Liver (tissue), 9 donors: ENCODE data around the gene RANBP3. TPM values are rescaled to one million over a fixed set of nuclear protein-coding genes. Genes with fewer than 3 reads are reported as not detected.

Experiments used
- DNase-seq: peaks from one replicate; pipeline ENCODE4 v3.0.0-alpha.2; 2017; ENCODE audit warnings: low spot score
- H3K27ac ChIP-seq, 2 donors: one replicate each; pipeline ENCODE4 v1.7.0; 2013; ENCODE audit warnings: inconsistent platforms in 2 of 2, low read length in 2 of 2, control low read depth in 1 of 2, low read depth in 1 of 2, mild to moderate bottlenecking in 1 of 2
- H3K27me3 ChIP-seq, 4 donors: one replicate each; pipeline versions ENCODE4 v1.6.1 to v1.7.0; 2013; ENCODE audit warnings: low read length in 3 of 4, inconsistent platforms in 1 of 4, mild to moderate bottlenecking in 1 of 4, moderate library complexity in 1 of 4; ENCODE audit not compliant: control insufficient read depth in 4 of 4, insufficient read depth in 4 of 4
- H3K36me3 ChIP-seq, 4 donors: one replicate each; pipeline versions ENCODE4 v1.6.1 to v1.7.0; 2013; ENCODE audit warnings: low read length in 3 of 4, mild to moderate bottlenecking in 3 of 4, low read depth in 1 of 4, moderate library complexity in 1 of 4; ENCODE audit not compliant: control insufficient read depth in 4 of 4, insufficient read depth in 3 of 4
- H3K4me1 ChIP-seq, 4 donors: one replicate each; pipeline versions ENCODE4 v1.6.1 to v1.7.0; 2013; ENCODE audit warnings: low read length in 3 of 4, mild to moderate bottlenecking in 3 of 4, moderate library complexity in 1 of 4; ENCODE audit not compliant: control insufficient read depth in 4 of 4, insufficient read depth in 4 of 4
- H3K4me3 ChIP-seq, 3 donors: one replicate each; pipeline versions ENCODE4 v1.6.1 to v1.7.0; 2013; ENCODE audit warnings: low read length in 3 of 3, control low read depth in 1 of 3, low read depth in 1 of 3, mild to moderate bottlenecking in 1 of 3
- H3K9ac ChIP-seq, 2 donors: one replicate each; pipeline ENCODE4 v1.7.0; 2013; ENCODE audit warnings: low read length in 2 of 2, mild to moderate bottlenecking in 2 of 2, moderate library complexity in 2 of 2, control low read depth in 1 of 2, low read depth in 1 of 2
- H3K9me3 ChIP-seq, 4 donors: one replicate each; pipeline versions ENCODE4 v1.6.1 to v1.7.0; 2013; ENCODE audit warnings: low read length in 3 of 4; ENCODE audit not compliant: control insufficient read depth in 4 of 4
- ATF3 ChIP-seq: IDR thresholded peaks from 2 replicates; pipeline ENCODE4 v1.6.1; 2016; ENCODE audit warnings: antibody characterized with exemption
- CTCF ChIP-seq: fragments of 150-350 bp; IDR thresholded peaks from 2 replicates; pipeline ENCODE4 v1.5.1; 2017; ENCODE audit warnings: improper control_type of control experiment, low read depth, low read length; ENCODE audit not compliant: missing input control
- FOXA1 ChIP-seq: IDR thresholded peaks from 2 replicates; pipeline ENCODE4 v1.6.1; 2016; ENCODE audit warnings: antibody characterized with exemption
- FOXA2 ChIP-seq: IDR thresholded peaks from 2 replicates; pipeline ENCODE4 v1.6.1; 2016; ENCODE audit warnings: antibody characterized with exemption
- GABPA ChIP-seq, 2 donors: IDR thresholded peaks in 1 of 2; conservative IDR thresholded peaks in 1 of 2; 2 replicates each; pipeline ENCODE4 v1.6.1; 2016; ENCODE audit warnings: antibody characterized with exemption in 2 of 2, mild to moderate bottlenecking in 1 of 2, moderate library complexity in 1 of 2
- HNF4A ChIP-seq, 2 donors: conservative IDR thresholded peaks; 2 replicates each; pipeline ENCODE4 v1.6.1; 2016; ENCODE audit warnings: antibody characterized with exemption in 2 of 2, mild to moderate bottlenecking in 2 of 2
- NR2F2 ChIP-seq: IDR thresholded peaks from 2 replicates; pipeline ENCODE4 v1.6.1; 2016; ENCODE audit warnings: antibody characterized with exemption
- RAD21 ChIP-seq, 2 donors: IDR thresholded peaks; 2 replicates each; pipeline ENCODE4 v1.6.1; 2016; ENCODE audit warnings: antibody characterized with exemption in 2 of 2, mild to moderate bottlenecking in 2 of 2
- REST ChIP-seq: IDR thresholded peaks from 2 replicates; pipeline ENCODE4 v1.6.1; 2016; ENCODE audit warnings: antibody characterized with exemption, mild to moderate bottlenecking
- RXRA ChIP-seq, 2 donors: IDR thresholded peaks; 2 replicates each; pipeline ENCODE4 v1.6.1; 2017 to 2018; ENCODE audit warnings: antibody characterized with exemption in 2 of 2, mild to moderate bottlenecking in 1 of 2
- SP1 ChIP-seq: IDR thresholded peaks from 2 replicates; pipeline ENCODE4 v1.6.1; 2018; ENCODE audit warnings: antibody characterized with exemption, mild to moderate bottlenecking
- TAF1 ChIP-seq: conservative IDR thresholded peaks from 2 replicates; pipeline ENCODE4 v1.6.1; 2016; ENCODE audit warnings: antibody characterized with exemption, mild to moderate bottlenecking
- YY1 ChIP-seq: IDR thresholded peaks from 2 replicates; pipeline ENCODE4 v1.6.1; 2016; ENCODE audit warnings: antibody characterized with exemption, mild to moderate bottlenecking
- WGBS: extraction: QIAGEN DNeasy Blood & Tissue Kit; methylation state at CpG from one replicate; pipeline ENCODE4 v1.1.7; 2013; 5-methylcytosine and 5-hydroxymethylcytosine counted together
- polyA plus RNA-seq, 2 donors: library from polyadenylated mRNA; stranded (reverse) in 1 of 2; unstranded in 1 of 2; fragments of 200-250 nt in 1 of 2; fragments of >200 nt in 1 of 2; fragmentation: Nextera tagmentation in 1 of 2; extraction: Ambion mirVana in 1 of 2; gene quantifications; one replicate each; pipeline versions ENCODE4 v1.2.1 to v1.2.3, GENCODE V29; 2013 to 2015
- total RNA-seq, 2 donors: library from RNA; depleted of rRNA; stranded (reverse); fragments of >200 nt; gene quantifications; one replicate each; pipeline ENCODE4 v1.2.3, GENCODE V29; 2014
- TF ChIP-seq, protein P1 (sequence below): IDR thresholded peaks from 2 replicates; pipeline ENCODE4 v1.6.1; 2016; ENCODE audit warnings: antibody characterized with exemption
- TF ChIP-seq, protein P2 (sequence below): IDR thresholded peaks from 2 replicates; pipeline ENCODE4 v1.6.1; 2016; ENCODE audit warnings: antibody characterized with exemption
- donor health status: healthy.
- donor health status: healthy.
- donor health status: healthy.
- donor health status: healthy.
- donor health status: healthy.

RANBP3 gene
- total and polyA plus RNA-seq, 4 donors: 10.0 to 23.3 (median 20.7) TPM

- TF ChIP-seq REST: no peak
These were observed 19.4 kb upstream of the RANBP3 start (continued) for GRCh38 chr19:5997371-5997770.

GRCh38 chr19:5996623-5997320, 18.8 kb upstream of the RANBP3 start:
- H3K27ac ChIP-seq: no peak overlapping the region
- TF ChIP-seq RXRA (IDR thresholded peaks at IDR 0.05) (no peak), TAF1 (no peak), HNF4A (conservative IDR thresholded peaks at IDR 0.05) (no peak), SP1 (no peak), CTCF (no peak), YY1 (no peak), GABPA (IDR thresholded peaks at IDR 0.05 in 1 of 2, conservative IDR thresholded peaks at IDR 0.05 in 1 of 2) (no peak), ATF3 (no peak), NR2F2 (no peak), RAD21 (IDR thresholded peaks at IDR 0.05) (no peak), FOXA1 (no peak), REST (no peak), FOXA2 (no peak)
- TF ChIP-seq, protein P1, sequence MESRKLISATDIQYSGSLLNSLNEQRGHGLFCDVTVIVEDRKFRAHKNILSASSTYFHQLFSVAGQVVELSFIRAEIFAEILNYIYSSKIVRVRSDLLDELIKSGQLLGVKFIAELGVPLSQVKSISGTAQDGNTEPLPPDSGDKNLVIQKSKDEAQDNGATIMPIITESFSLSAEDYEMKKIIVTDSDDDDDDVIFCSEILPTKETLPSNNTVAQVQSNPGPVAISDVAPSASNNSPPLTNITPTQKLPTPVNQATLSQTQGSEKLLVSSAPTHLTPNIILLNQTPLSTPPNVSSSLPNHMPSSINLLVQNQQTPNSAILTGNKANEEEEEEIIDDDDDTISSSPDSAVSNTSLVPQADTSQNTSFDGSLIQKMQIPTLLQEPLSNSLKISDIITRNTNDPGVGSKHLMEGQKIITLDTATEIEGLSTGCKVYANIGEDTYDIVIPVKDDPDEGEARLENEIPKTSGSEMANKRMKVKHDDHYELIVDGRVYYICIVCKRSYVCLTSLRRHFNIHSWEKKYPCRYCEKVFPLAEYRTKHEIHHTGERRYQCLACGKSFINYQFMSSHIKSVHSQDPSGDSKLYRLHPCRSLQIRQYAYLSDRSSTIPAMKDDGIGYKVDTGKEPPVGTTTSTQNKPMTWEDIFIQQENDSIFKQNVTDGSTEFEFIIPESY: no peak
- TF ChIP-seq, protein P2, sequence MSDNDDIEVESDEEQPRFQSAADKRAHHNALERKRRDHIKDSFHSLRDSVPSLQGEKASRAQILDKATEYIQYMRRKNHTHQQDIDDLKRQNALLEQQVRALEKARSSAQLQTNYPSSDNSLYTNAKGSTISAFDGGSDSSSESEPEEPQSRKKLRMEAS: no peak
- H3K9ac ChIP-seq: no peak overlapping the region
- no peak for DNase-seq
- H3K4me3 ChIP-seq: no peak overlapping the region
- H3K36me3 ChIP-seq: no peaks in the 10 kb centered on the region
- no peaks in the 10 kb centered on the region for H3K27me3 ChIP-seq
- no peaks in the 10 kb centered on the region for H3K9me3 ChIP-seq
- no peaks in the 10 kb centered on the region for H3K4me1 ChIP-seq
- 96% methylated on average over 37 of the region's 37 CpGs for WGBS
